ENCODE measurements around the gene ANKRD62. TPM values are rescaled to one million over a fixed set of nuclear protein-coding genes. Genes with fewer than 3 reads are reported as not detected.

ANKRD62 gene
- total and polyA plus RNA-seq, 9 of the 15 experiments (the other 6 are each of a cell fraction or from before 2014, with no cell fraction given) = 0.16 to 1.1 (median 0.45) TPM; not detected in 1

GRCh38 chr18:12046751-12047335 lies 46.8 kb upstream of the ANKRD62 start:
- Histone ChIP-seq H4K20me1 (replicated peaks; ENCODE audit: control insufficient read depth, insufficient read depth, low read length) (no peaks in the 10 kb centered on the region; the same call in 1 of the 2 replicates), H3K36me3 (ENCODE audit: control insufficient read depth, insufficient read depth, low read length) (no peaks in the 10 kb centered on the region), H3K79me2 (ENCODE audit: control insufficient read depth, insufficient read depth, low read length) (no peaks in the 10 kb centered on the region), H3K9me1 (ENCODE audit: control insufficient read depth, insufficient read depth, low read length) (no peaks in the 10 kb centered on the region), H2AFZ (ENCODE audit: low read depth, low read length) (no peak overlapping the region), H3K27ac (ENCODE audit: extremely low read depth, low read depth, low read length) (no peak overlapping the region), H3K9ac (ENCODE audit: insufficient read depth in 1 of 2, low read depth in 2 of 2, low read length in 2 of 2) (no peak overlapping the region), H3K9me3 (replicated peaks; ENCODE audit: control insufficient read depth, insufficient read depth, low read depth, low read length) (no peaks in the 10 kb centered on the region), H3K4me2 (ENCODE audit: insufficient read depth, low read length) (no peak overlapping the region), H3K4me3 (no peak overlapping the region), H3K27me3 (ENCODE audit: control insufficient read depth in 2 of 2, insufficient read depth in 2 of 2, low read length in 2 of 2) (peaks cover 2 to 24% of the 10 kb centered on the region in 2 experiments; a peak in 3 of 5 replicates), H3K4me1 (replicated peaks in 1 of 2; ENCODE audit: control insufficient read depth in 2 of 2, insufficient read depth in 2 of 2, low read length in 2 of 2) (peaks cover 0 to 5% of the 10 kb centered on the region in 2 experiments; a peak in 2 of 5 replicates)
- BruUV-seq (replicated peaks) = no TSS peak
- no peak for FAIRE-seq
- in situ Hi-C loops (cut with MboI) = no loop called here
- DNase-seq (ENCODE audit: extremely low read depth in 1 of 4, low spot score in 3 of 4) = no peak
- intact Hi-C loops (cut with micrococcal nuclease) = no loop called here
- ChIA-PET POLR2A (no interaction called here), CTCF (ENCODE audit: low intra/inter-chr PET ratio) (no interaction called here)
- 2% methylated on average over 11 of the region's 12 CpGs for WGBS (ENCODE audit: insufficient coverage, low coverage, missing lambda C conversion rate)
- peak; percentile 62 for ATAC-seq
- no peak for TF ChIP-seq STAT5A (IDR thresholded peaks at IDR 0.05; ENCODE audit: borderline replicate concordance, low read length)
- TF ChIP-seq CTCF (IDR thresholded peaks at IDR 0.05 in 2 of 3, conservative IDR thresholded peaks at IDR 0.05 in 1 of 3; ENCODE audit: insufficient read depth in 2 of 3, low read depth in 1 of 3, low read length in 3 of 3) = peak in 1 of 3 experiments; percentile 42; a peak in 2 of 6 replicates
- TF ChIP-seq RAD21 (CRISPR knock-in tag; conservative IDR thresholded peaks at IDR 0.05 in 1 of 2, IDR thresholded peaks at IDR 0.05 in 1 of 2) = peak in 1 of 2 experiments; percentile 22; a peak in 1 of 4 replicates

Measured in K562 (cell line).